K562 (cell line): ENCODE measurements around the gene PLA1A. TPM values are rescaled to one million over a fixed set of nuclear protein-coding genes. Genes with fewer than 3 reads are reported as not detected.

Source experiments
- ATAC-seq: fragments of 200-7000 bp; cut with Tn5 transposase; 3 replicates; pipeline ENCODE4 v1.9.1; 2020; ENCODE audit warnings: moderate library complexity
- BruUV-seq: library from RNA; stranded (reverse); fragments of 400-500 nt; replicated peaks from 2 replicates; lab custom pipeline; 2021; lab: Mats Ljungman, UMichigan
- CTCF ChIA-PET: fragments of 300-600 bp; formaldehyde crosslinking; extraction: SDS; loops from one replicate; lab custom pipeline; 2021; ENCODE audit warnings: low intra/inter-chr PET ratio; lab: Yijun Ruan, JAX
- POLR2A ChIA-PET: fragments of 300-600, 350-650 bp; sonication (Branson Sonifier 250); formaldehyde crosslinking; extraction: SDS; loops from one replicate; lab custom pipeline; 2021; ENCODE audit warnings: antibody characterized with exemption, inconsistent platforms; lab: Yijun Ruan, JAX
- DNase-seq, 4 experiments: peaks; one replicate each; pipeline versions ENCODE4 v3.0.0 to v3.0.0-alpha.2; 2011 to 2018; ENCODE audit warnings: low spot score in 3 of 4, mixed read lengths in 3 of 4; ENCODE audit errors: extremely low read depth in 1 of 4
- FAIRE-seq: peaks from 2 replicates; lab custom pipeline; 2011; peaks lifted over from hg19 to GRCh38; lab: Jason Lieb, UNC
- H2AFZ ChIP-seq: 2 replicates; pipeline ENCODE4 v1.6.0; 2011; ENCODE audit warnings: low read depth, low read length, control low read depth, inconsistent platforms
- H3K27ac ChIP-seq: fragments of 200-600 bp; 3 replicates; pipeline ENCODE4 v1.8.0; 2011; ENCODE audit warnings: low read depth, mild to moderate bottlenecking, control low read depth, inconsistent platforms, low read length, moderate library complexity, mixed read lengths; ENCODE audit errors: extremely low read depth
- H3K27me3 ChIP-seq, 2 experiments: fragments of 300-600 bp in 1 of 2; 2 replicates in 1 of 2; 3 replicates in 1 of 2; pipeline versions ENCODE4 v1.6.0 to v1.8.0; 2011; ENCODE audit warnings: inconsistent platforms in 2 of 2, low read length in 2 of 2, mild to moderate bottlenecking in 1 of 2, mixed read lengths in 1 of 2, moderate library complexity in 1 of 2; ENCODE audit not compliant: control insufficient read depth in 2 of 2, insufficient read depth in 2 of 2
- H3K36me3 ChIP-seq: fragments of 300-600 bp; 3 replicates; pipeline ENCODE4 v1.8.0; 2011; ENCODE audit warnings: mild to moderate bottlenecking, low read length, inconsistent platforms; ENCODE audit not compliant: control insufficient read depth, insufficient read depth
- H3K4me1 ChIP-seq, 2 experiments: fragments of 200-600 bp in 1 of 2; replicated peaks in 1 of 2; 2 replicates in 1 of 2; 3 replicates in 1 of 2; pipeline versions ENCODE4 v1.5.1 to v1.8.0; 2011; ENCODE audit warnings: inconsistent platforms in 2 of 2, low read length in 2 of 2, mild to moderate bottlenecking in 1 of 2, mixed read lengths in 1 of 2, moderate library complexity in 1 of 2; ENCODE audit not compliant: control insufficient read depth in 2 of 2, insufficient read depth in 2 of 2
- H3K4me2 ChIP-seq: 2 replicates; pipeline ENCODE4 v1.6.1; 2011; ENCODE audit warnings: low read length, control low read depth, inconsistent platforms, mixed read lengths; ENCODE audit not compliant: insufficient read depth
- H3K4me3 ChIP-seq: fragments of 200-600 bp; sonication (generic), shearing (Covaris generic); 2 replicates; pipeline ENCODE4 v1.5.1; 2016; ENCODE audit warnings: control low read depth, inconsistent platforms
- H3K79me2 ChIP-seq: fragments of 200-600 bp; 3 replicates; pipeline ENCODE4 v1.8.0; 2011; ENCODE audit warnings: low read length, inconsistent platforms; ENCODE audit not compliant: control insufficient read depth, insufficient read depth
- H3K9ac ChIP-seq, 2 experiments: 2 replicates each; pipeline versions ENCODE4 v1.6.0 to v1.6.1; 2011; ENCODE audit warnings: low read depth in 2 of 2, low read length in 2 of 2, control low read depth in 1 of 2, inconsistent platforms in 1 of 2, mild to moderate bottlenecking in 1 of 2, mixed read lengths in 1 of 2; ENCODE audit not compliant: insufficient read depth in 1 of 2
- H3K9me1 ChIP-seq: one replicate; pipeline ENCODE4 v1.6.0; 2011; ENCODE audit warnings: inconsistent platforms, mild to moderate bottlenecking, low read length, moderate library complexity; ENCODE audit not compliant: control insufficient read depth, insufficient read depth
- H3K9me3 ChIP-seq: replicated peaks from 2 replicates; pipeline ENCODE4 v1.5.1; 2011; ENCODE audit warnings: low read depth, low read length, inconsistent platforms; ENCODE audit not compliant: control insufficient read depth, insufficient read depth
- H4K20me1 ChIP-seq: replicated peaks from 2 replicates; pipeline ENCODE4 v1.6.1; 2011; ENCODE audit warnings: low read length, inconsistent platforms, mixed read lengths; ENCODE audit not compliant: control insufficient read depth, insufficient read depth
- ETV5 ChIP-seq: sonication (generic); formaldehyde crosslinking; IDR thresholded peaks from 2 replicates; pipeline ENCODE4 v1.4.0; 2020; ENCODE audit warnings: low read depth, mild to moderate bottlenecking, missing genetic modification reagents
- GATA2 ChIP-seq: sonication (generic); formaldehyde crosslinking; IDR thresholded peaks from 2 replicates; pipeline ENCODE4 v1.4.0; 2020; ENCODE audit warnings: mild to moderate bottlenecking, missing genetic modification reagents
- KDM1A ChIP-seq, 2 experiments: fragments of 450-650 bp; IDR thresholded peaks; 2 replicates each; pipeline ENCODE4 v1.6.1; 2016; ENCODE audit warnings: mild to moderate bottlenecking in 2 of 2
- NCOA6 ChIP-seq: fragments of 450-650 bp; IDR thresholded peaks from 2 replicates; pipeline ENCODE4 v1.6.1; 2017; ENCODE audit warnings: mild to moderate bottlenecking
- POLR3G ChIP-seq: IDR thresholded peaks from 2 replicates; pipeline ENCODE4 v1.6.1; 2011; ENCODE audit not compliant: insufficient read length, insufficient replicate concordance; ENCODE audit errors: extremely low read depth
- TAF7 ChIP-seq: fragments of 450-650 bp; IDR thresholded peaks from 2 replicates; pipeline ENCODE4 v1.6.1; 2016; ENCODE audit warnings: missing genetic modification characterization, missing compliant biosample characterization
- TBL1XR1 ChIP-seq, 2 experiments: IDR thresholded peaks; 2 replicates each; pipeline ENCODE4 v1.6.1; 2012; ENCODE audit warnings: improper control_type of control experiment in 2 of 2, low read length in 2 of 2, mild to moderate bottlenecking in 1 of 2
- TBP ChIP-seq: optimal IDR thresholded peaks from 2 replicates; pipeline ENCODE3; 2011; ENCODE audit warnings: low read depth, low read length, improper control_type of control experiment
- THAP7 ChIP-seq: fragments of 250-450 bp; sonication (Bioruptor Pico); IDR thresholded peaks from 2 replicates; pipeline ENCODE4 v1.5.0; 2021
- YBX1 ChIP-seq: fragments of 450-650 bp; IDR thresholded peaks from 2 replicates; pipeline ENCODE4 v1.7.1; 2016; ENCODE audit warnings: mild to moderate bottlenecking
- ZNF174 ChIP-seq: fragments of 250-450 bp; sonication (Bioruptor Pico); IDR thresholded peaks from 2 replicates; pipeline ENCODE4 v1.4.0; 2020; ENCODE audit warnings: mild to moderate bottlenecking
- ZNF512 ChIP-seq: IDR thresholded peaks from 2 replicates; pipeline ENCODE4 v1.6.1; 2016; ENCODE audit warnings: missing genetic modification characterization, missing compliant biosample characterization
- ZNF695 ChIP-seq: fragments of 450-650 bp; formaldehyde crosslinking; IDR thresholded peaks from 2 replicates; pipeline ENCODE4 v1.4.0; 2020; ENCODE audit warnings: mild to moderate bottlenecking, moderate library complexity
- ZNF699 ChIP-seq: fragments of 250-450 bp; sonication (Bioruptor Pico); IDR thresholded peaks from 2 replicates; pipeline ENCODE4 v1.8.0; 2021; ENCODE audit warnings: mild to moderate bottlenecking, moderate library complexity; ENCODE audit not compliant: insufficient replicate concordance
- WGBS: fragments of 100-300 bp; shearing (Covaris generic); methylation state at CpG from one replicate; pipeline ENCODE4 v1.1.6; 2016; ENCODE audit warnings: low coverage, mixed read lengths; ENCODE audit not compliant: insufficient coverage; ENCODE audit errors: missing lambda C conversion rate; 5-methylcytosine and 5-hydroxymethylcytosine counted together
- in situ Hi-C: fragments of 300-500 bp; cut with MboI; formaldehyde crosslinking; loops from 4 replicates; pipeline ENCODE4 v1.15.0; 2018; ENCODE audit warnings: inconsistent platforms, mixed read lengths
- intact Hi-C: fragments of 100-400 bp; cut with micrococcal nuclease; formaldehyde crosslinking; loops from 2 replicates; pipeline ENCODE4 v1.14.2; 2022
- polyA plus RNA-seq, 8 experiments: library from polyadenylated mRNA; depleted of rRNA in 4 of 8; stranded (reverse) in 5 of 8; unstranded in 3 of 8; fragments of >200 nt; fragmentation: Nextera tagmentation in 2 of 8; fragmentation: Illumina TruSeq in 1 of 8; extraction: Ambion mirVana in 2 of 8; extraction: Trizol in 1 of 8; gene quantifications; 2 replicates each; pipeline versions ENCODE4 v1.2.1 to v1.2.3, GENCODE V29; 2011 to 2014; ENCODE audit warnings: inconsistent platforms in 1 of 8, missing spikeins in 1 of 8
- total RNA-seq, 7 experiments: library from RNA; depleted of rRNA in 6 of 7; stranded (reverse); fragments of >200 nt in 6 of 7; fragmentation: Illumina TruSeq in 2 of 7; extraction: Trizol in 2 of 7; gene quantifications; 2 replicates each; pipeline versions ENCODE4 v1.2.1 to v1.2.3, GENCODE V29; 2011 to 2021; ENCODE audit warnings: low replicate concordance in 1 of 7
- TF ChIP-seq, protein P1 (sequence below): sonication (generic); formaldehyde crosslinking; IDR thresholded peaks from 2 replicates; pipeline ENCODE4 v1.8.1; 2023; ENCODE audit warnings: mild to moderate bottlenecking, missing genetic modification reagents

PLA1A gene
- total and polyA plus RNA-seq, 9 of the 15 experiments (the other 6 are each of a cell fraction or from before 2014, with no cell fraction given) = not detected

GRCh38 chr3:119592861-119593260, 4.8 kb upstream of the PLA1A start:
- BruUV-seq = no TSS peak
- no CpG with 5 or more reads among the region's 1 CpG for WGBS
- ChIA-PET POLR2A (no interaction called here), CTCF (no interaction called here)
- Histone ChIP-seq H3K9me3 (peaks cover 2% of the 10 kb centered on the region; the same call in 1 of the 2 replicates), H3K36me3 (no peaks in the 10 kb centered on the region), H3K27me3 (no peaks in the 10 kb centered on the region), H3K27ac (no peak overlapping the region), H3K79me2 (no peaks in the 10 kb centered on the region), H3K9me1 (no peaks in the 10 kb centered on the region), H3K4me1 (peaks cover 0 to 5% of the 10 kb centered on the region in 2 experiments; a peak in 3 of 5 replicates), H2AFZ (no peak overlapping the region), H3K4me3 (no peak overlapping the region), H3K4me2 (no peak overlapping the region), H3K9ac (no peak overlapping the region), H4K20me1 (no peaks in the 10 kb centered on the region)
- in situ Hi-C loops = no loop called here
- intact Hi-C loops = no loop called here
- ATAC-seq (no peak), DNase-seq (no peak), FAIRE-seq (no peak)
- TF ChIP-seq ZNF174 (CRISPR knock-in tag) = no peak

- Histone ChIP-seq H3K27me3 (no peaks in the 10 kb centered on the region), H3K36me3 (no peaks in the 10 kb centered on the region), H3K4me1 (peaks cover 0 to 5% of the 10 kb centered on the region in 2 experiments; a peak in 3 of 5 replicates), H3K9me1 (no peaks in the 10 kb centered on the region), H3K4me3 (no peak overlapping the region), H3K9ac (no peak overlapping the region), H3K79me2 (no peaks in the 10 kb centered on the region), H3K4me2 (no peak overlapping the region), H2AFZ (no peak overlapping the region), H4K20me1 (no peaks in the 10 kb centered on the region), H3K27ac (no peak overlapping the region), H3K9me3 (peaks cover 2% of the 10 kb centered on the region; the same call in 1 of the 2 replicates)
- CTCF ChIA-PET = no interaction called here
- ATAC-seq (no peak), FAIRE-seq (no peak), DNase-seq (no peak)
- in situ Hi-C loops (no loop called here), intact Hi-C loops (no loop called here)
- no TSS peak for BruUV-seq
- 39% methylated on average over 4 of the region's 5 CpGs for WGBS
- POLR2A ChIA-PET = no interaction called here
- TF ChIP-seq THAP7 (CRISPR knock-in tag) (no peak), ETV5 (no peak), KDM1A (IDR thresholded peaks at IDR 0.05) (no peak), TBL1XR1 (IDR thresholded peaks at IDR 0.05; ENCODE audit: low read length in 2 of 2) (no peak), NCOA6 (no peak), POLR3G (no peak), ZNF695 (CRISPR knock-in tag) (no peak), TBP (no peak), YBX1 (no peak), ZNF512 (tag) (no peak), TAF7 (no peak), GATA2 (no peak), ZNF699 (no peak)
- TF ChIP-seq, protein P1, sequence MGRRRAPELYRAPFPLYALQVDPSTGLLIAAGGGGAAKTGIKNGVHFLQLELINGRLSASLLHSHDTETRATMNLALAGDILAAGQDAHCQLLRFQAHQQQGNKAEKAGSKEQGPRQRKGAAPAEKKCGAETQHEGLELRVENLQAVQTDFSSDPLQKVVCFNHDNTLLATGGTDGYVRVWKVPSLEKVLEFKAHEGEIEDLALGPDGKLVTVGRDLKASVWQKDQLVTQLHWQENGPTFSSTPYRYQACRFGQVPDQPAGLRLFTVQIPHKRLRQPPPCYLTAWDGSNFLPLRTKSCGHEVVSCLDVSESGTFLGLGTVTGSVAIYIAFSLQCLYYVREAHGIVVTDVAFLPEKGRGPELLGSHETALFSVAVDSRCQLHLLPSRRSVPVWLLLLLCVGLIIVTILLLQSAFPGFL (CRISPR knock-in tag) = no peak
These were observed 3.6 kb upstream of the PLA1A start for GRCh38 chr3:119594066-119594465.
